K562 (cell line): Measurements from ENCODE around the gene RHBG. TPM values are rescaled to one million over a fixed set of nuclear protein-coding genes. Genes with fewer than 3 reads are reported as not detected.

Experiments
- ADNP ChIP-seq: fragments of 200-800 bp; sonication (Bioruptor generic); IDR thresholded peaks from 2 replicates; pipeline ENCODE4 v1.6.1; 2016; ENCODE audit warnings: missing genetic modification characterization, missing compliant biosample characterization
- ATF3 ChIP-seq, 2 experiments: fragments of 450-650 bp in 1 of 2; sonication (generic) in 1 of 2; formaldehyde crosslinking in 1 of 2; IDR thresholded peaks in 1 of 2; conservative IDR thresholded peaks in 1 of 2; 2 replicates each; pipeline versions ENCODE4 v1.6.1 to v1.8.1; 2016 to 2023; ENCODE audit warnings: mild to moderate bottlenecking in 2 of 2, moderate library complexity in 2 of 2, inconsistent platforms in 1 of 2, missing genetic modification reagents in 1 of 2
- CHD1 ChIP-seq: fragments of 200-600 bp; sonication (generic); IDR thresholded peaks from one replicate; pipeline ENCODE4 v1.6.1; 2012; ENCODE audit warnings: mild to moderate bottlenecking, moderate library complexity, low read length, inconsistent platforms
- ELF1 ChIP-seq: fragments of 200-800 bp; sonication (Bioruptor generic); IDR thresholded peaks from 2 replicates; pipeline ENCODE4 v1.6.1; 2016; ENCODE audit warnings: missing genetic modification characterization, missing compliant biosample characterization
- FOXK1 ChIP-seq: sonication (generic); formaldehyde crosslinking; IDR thresholded peaks from 2 replicates; pipeline ENCODE4 v1.8.0; 2022; ENCODE audit warnings: missing genetic modification reagents, mild to moderate bottlenecking, borderline replicate concordance
- HDGF ChIP-seq: fragments of 450-650 bp; IDR thresholded peaks from 2 replicates; pipeline ENCODE4 v1.6.1; 2016
- ILK ChIP-seq: fragments of 450-650 bp; IDR thresholded peaks from 2 replicates; pipeline ENCODE4 v1.6.1; 2016; ENCODE audit warnings: missing genetic modification characterization, low read depth, mild to moderate bottlenecking, missing compliant biosample characterization, moderate library complexity, borderline replicate concordance
- KLF13 ChIP-seq: fragments of 450-650 bp; IDR thresholded peaks from 2 replicates; pipeline ENCODE4 v1.6.1; 2016; ENCODE audit warnings: missing genetic modification characterization, low read depth, mild to moderate bottlenecking, missing compliant biosample characterization, moderate library complexity, borderline replicate concordance
- MXI1 ChIP-seq: IDR thresholded peaks from 2 replicates; pipeline ENCODE4 v1.6.1; 2011; ENCODE audit warnings: low read depth, mild to moderate bottlenecking, improper control_type of control experiment, low read length
- NBN ChIP-seq: fragments of 450-650 bp; IDR thresholded peaks from 2 replicates; pipeline ENCODE4 v1.6.1; 2016; ENCODE audit warnings: low read depth, mild to moderate bottlenecking
- NCOA6 ChIP-seq: fragments of 450-650 bp; IDR thresholded peaks from 2 replicates; pipeline ENCODE4 v1.6.1; 2017; ENCODE audit warnings: mild to moderate bottlenecking
- NFIC ChIP-seq: fragments of 450-650 bp; IDR thresholded peaks from 2 replicates; pipeline ENCODE4 v1.6.1; 2017; ENCODE audit warnings: mild to moderate bottlenecking, inconsistent platforms
- NRF1 ChIP-seq, 2 experiments: fragments of 450-650 bp; IDR thresholded peaks in 1 of 2; conservative IDR thresholded peaks in 1 of 2; 2 replicates each; pipeline ENCODE4 v1.6.1; 2014; ENCODE audit warnings: mild to moderate bottlenecking in 2 of 2
- POLR2AphosphoS5 ChIP-seq: IDR thresholded peaks from 2 replicates; pipeline ENCODE4 v1.6.1; 2011; ENCODE audit warnings: mild to moderate bottlenecking, low read depth, low read length, moderate library complexity; ENCODE audit not compliant: control insufficient read depth, insufficient read depth
- PTRF ChIP-seq: fragments of 450-650 bp; IDR thresholded peaks from 2 replicates; pipeline ENCODE4 v1.6.1; 2016; ENCODE audit warnings: mild to moderate bottlenecking, missing genetic modification characterization, missing compliant biosample characterization
- RBM17 ChIP-seq: fragments of 200-400 bp; formaldehyde crosslinking; IDR thresholded peaks from 2 replicates; pipeline ENCODE4 v1.6.1; 2017; ENCODE audit warnings: low read depth, mild to moderate bottlenecking, low read length, borderline replicate concordance
- SAP30 ChIP-seq: fragments of 200-600 bp; sonication (generic); IDR thresholded peaks from 2 replicates; pipeline ENCODE4 v1.6.1; 2012; ENCODE audit warnings: borderline replicate concordance, low read depth, mild to moderate bottlenecking, moderate library complexity, low read length, control low read depth, inconsistent platforms; ENCODE audit not compliant: insufficient read depth, poor library complexity, severe bottlenecking
- SRSF7 ChIP-seq: fragments of 200-400 bp; formaldehyde crosslinking; optimal IDR thresholded peaks from 2 replicates; pipeline ENCODE3; 2017; ENCODE audit warnings: mild to moderate bottlenecking, low read depth, low read length
- TEAD1 ChIP-seq, 2 experiments: fragments of 450-650 bp in 1 of 2; sonication (generic) in 1 of 2; formaldehyde crosslinking; IDR thresholded peaks; 2 replicates each; pipeline versions ENCODE4 v1.4.0 to v1.8.0; 2020 to 2022; ENCODE audit warnings: mild to moderate bottlenecking in 2 of 2, missing genetic modification reagents in 1 of 2
- XRCC3 ChIP-seq: fragments of 450-650 bp; IDR thresholded peaks from 2 replicates; pipeline ENCODE4 v1.6.1; 2017; ENCODE audit warnings: mild to moderate bottlenecking, moderate library complexity
- ZBTB12 ChIP-seq: fragments of 250-450 bp; sonication (Bioruptor Pico); IDR thresholded peaks from 2 replicates; pipeline ENCODE4 v1.4.0; 2020
- polyA plus RNA-seq, 8 experiments: library from polyadenylated mRNA; depleted of rRNA in 4 of 8; stranded (reverse) in 5 of 8; unstranded in 3 of 8; fragments of >200 nt; fragmentation: Nextera tagmentation in 2 of 8; fragmentation: Illumina TruSeq in 1 of 8; extraction: Ambion mirVana in 2 of 8; extraction: Trizol in 1 of 8; gene quantifications; 2 replicates each; pipeline versions ENCODE4 v1.2.1 to v1.2.3, GENCODE V29; 2011 to 2014; ENCODE audit warnings: inconsistent platforms in 1 of 8, missing spikeins in 1 of 8
- total RNA-seq, 7 experiments: library from RNA; depleted of rRNA in 6 of 7; stranded (reverse); fragments of >200 nt in 6 of 7; fragmentation: Illumina TruSeq in 2 of 7; extraction: Trizol in 2 of 7; gene quantifications; 2 replicates each; pipeline versions ENCODE4 v1.2.1 to v1.2.3, GENCODE V29; 2011 to 2021; ENCODE audit warnings: low replicate concordance in 1 of 7
- TF ChIP-seq, protein P1 (sequence below): fragments of 450-650 bp; IDR thresholded peaks from 2 replicates; pipeline ENCODE4 v1.6.1; 2016; ENCODE audit warnings: missing biosample characterization, missing genetic modification characterization
- TF ChIP-seq, protein P2 (sequence below): sonication (generic); formaldehyde crosslinking; IDR thresholded peaks from 2 replicates; pipeline ENCODE4 v1.5.0; 2020; ENCODE audit warnings: missing genetic modification reagents

The RHBG gene
- total and polyA plus RNA-seq, 9 of the 15 experiments (the other 6 are each of a cell fraction or from before 2014, with no cell fraction given): not detected

DNA sequence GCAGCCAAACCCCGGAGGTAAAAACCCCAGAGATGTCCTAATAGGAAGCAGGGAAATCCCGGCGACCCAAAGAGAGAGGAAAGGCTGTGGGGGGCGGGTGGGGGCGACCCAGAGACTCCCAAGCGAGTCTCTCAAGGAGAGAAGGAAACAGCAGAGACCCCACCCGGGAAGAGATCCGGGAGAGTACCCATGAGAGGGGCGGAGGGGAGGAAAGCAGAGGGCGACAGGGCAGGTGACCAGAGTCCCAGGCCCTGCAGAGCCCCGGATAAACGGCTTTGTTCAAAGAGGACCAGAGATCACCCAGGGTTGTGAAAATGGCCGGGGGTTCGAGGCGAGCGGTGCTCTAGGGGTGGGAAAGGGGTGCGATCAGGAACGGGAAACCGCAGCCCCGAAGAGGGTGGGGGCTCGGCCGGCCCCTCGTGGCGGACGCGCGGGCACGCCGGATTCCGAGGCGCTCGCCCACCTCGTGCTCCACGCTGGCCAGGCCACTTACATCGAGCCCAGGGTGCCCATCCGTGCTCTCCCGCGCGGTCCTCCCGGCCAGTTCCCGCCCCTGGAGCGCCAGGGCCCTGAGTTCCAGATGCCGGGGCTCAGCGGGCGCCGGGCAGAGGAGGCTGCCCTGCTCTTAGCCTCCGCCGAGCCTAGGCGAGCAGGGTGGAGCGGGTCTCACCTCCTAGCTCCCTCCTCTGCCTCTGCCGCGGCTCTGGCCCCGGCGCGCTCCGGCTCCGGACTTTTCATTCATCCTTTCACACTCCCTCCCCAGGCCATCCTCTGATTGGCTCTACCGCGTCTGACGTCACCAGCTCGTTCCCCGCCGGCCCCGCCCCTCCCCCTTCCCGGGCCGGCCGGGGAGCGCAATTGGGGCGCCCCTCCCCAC is 52.3 kb downstream of the RHBG start (continued):
- TF ChIP-seq PTRF (tag) (no peak), CHD1 (no peak), ATF3 (IDR thresholded peaks at IDR 0.05) (peak; percentile 90), ATF3 (CRISPR knock-in tag; conservative IDR thresholded peaks at IDR 0.05) (no peak), ZBTB12 (CRISPR knock-in tag) (peak; percentile 66), NFIC (peak; percentile 9; the same call in 1 of the 2 replicates), NCOA6 (no peak), SAP30 (no peak), ELF1 (no peak), POLR2AphosphoS5 (no peak), ADNP (tag) (no peak), MXI1 (no peak), FOXK1 (no peak), HDGF (no peak), NBN (peak; percentile 65; the same call in 1 of the 2 replicates), KLF13 (tag) (no peak), ILK (tag) (no peak), TEAD1 (CRISPR knock-in tag; IDR thresholded peaks at IDR 0.05) (peak in 1 of 2 experiments; percentile 89; a peak in 1 of 4 replicates), RBM17 (no peak), NRF1 (conservative IDR thresholded peaks at IDR 0.05 in 1 of 2, IDR thresholded peaks at IDR 0.05 in 1 of 2) (no peak), SRSF7 (no peak), XRCC3 (no peak)
- TF ChIP-seq, protein P1, sequence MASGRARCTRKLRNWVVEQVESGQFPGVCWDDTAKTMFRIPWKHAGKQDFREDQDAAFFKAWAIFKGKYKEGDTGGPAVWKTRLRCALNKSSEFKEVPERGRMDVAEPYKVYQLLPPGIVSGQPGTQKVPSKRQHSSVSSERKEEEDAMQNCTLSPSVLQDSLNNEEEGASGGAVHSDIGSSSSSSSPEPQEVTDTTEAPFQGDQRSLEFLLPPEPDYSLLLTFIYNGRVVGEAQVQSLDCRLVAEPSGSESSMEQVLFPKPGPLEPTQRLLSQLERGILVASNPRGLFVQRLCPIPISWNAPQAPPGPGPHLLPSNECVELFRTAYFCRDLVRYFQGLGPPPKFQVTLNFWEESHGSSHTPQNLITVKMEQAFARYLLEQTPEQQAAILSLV (tag): no peak
- TF ChIP-seq, protein P2, sequence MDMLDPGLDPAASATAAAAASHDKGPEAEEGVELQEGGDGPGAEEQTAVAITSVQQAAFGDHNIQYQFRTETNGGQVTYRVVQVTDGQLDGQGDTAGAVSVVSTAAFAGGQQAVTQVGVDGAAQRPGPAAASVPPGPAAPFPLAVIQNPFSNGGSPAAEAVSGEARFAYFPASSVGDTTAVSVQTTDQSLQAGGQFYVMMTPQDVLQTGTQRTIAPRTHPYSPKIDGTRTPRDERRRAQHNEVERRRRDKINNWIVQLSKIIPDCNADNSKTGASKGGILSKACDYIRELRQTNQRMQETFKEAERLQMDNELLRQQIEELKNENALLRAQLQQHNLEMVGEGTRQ (CRISPR knock-in tag): no peak
